ENCODE results near the gene IL16. TPM values are rescaled to one million over a fixed set of nuclear protein-coding genes. Genes with fewer than 3 reads are reported as not detected.

Gene IL16
- total RNA-seq, 1 experiment from 2014 or later, result not detected

DNA sequence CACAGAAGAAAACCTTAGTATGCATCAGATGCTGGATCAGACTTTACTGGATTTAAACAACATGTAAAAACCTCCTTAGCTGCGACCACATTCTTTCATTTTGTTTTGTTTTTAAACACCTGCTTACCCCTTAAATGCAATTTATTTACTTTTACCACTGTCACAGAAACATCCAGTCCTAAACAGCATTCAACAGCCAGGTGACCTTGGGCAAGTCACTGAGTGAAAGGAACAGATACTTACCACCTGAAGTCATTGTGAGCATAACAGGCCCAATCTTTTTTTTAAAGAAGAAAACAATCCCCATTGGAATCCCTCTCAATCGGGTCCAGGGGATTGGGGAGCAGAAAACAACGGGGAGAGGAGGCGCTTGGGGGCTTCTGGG, 126.9 kb downstream of the IL16 start:
- peaks cover 14% of the 10 kb centered on the region for H3K36me3 Mint-ChIP-seq (ENCODE audit: insufficient read depth, unreplicated experiment)
- H3K4me1 Mint-ChIP-seq (ENCODE audit: low read depth, unreplicated experiment), result peaks cover 11% of the 10 kb centered on the region
- no peak for DNase-seq
- intact Hi-C loops (cut with micrococcal nuclease; ENCODE audit: unreplicated experiment), result no loop called here
- TF ChIP-seq, protein P1, sequence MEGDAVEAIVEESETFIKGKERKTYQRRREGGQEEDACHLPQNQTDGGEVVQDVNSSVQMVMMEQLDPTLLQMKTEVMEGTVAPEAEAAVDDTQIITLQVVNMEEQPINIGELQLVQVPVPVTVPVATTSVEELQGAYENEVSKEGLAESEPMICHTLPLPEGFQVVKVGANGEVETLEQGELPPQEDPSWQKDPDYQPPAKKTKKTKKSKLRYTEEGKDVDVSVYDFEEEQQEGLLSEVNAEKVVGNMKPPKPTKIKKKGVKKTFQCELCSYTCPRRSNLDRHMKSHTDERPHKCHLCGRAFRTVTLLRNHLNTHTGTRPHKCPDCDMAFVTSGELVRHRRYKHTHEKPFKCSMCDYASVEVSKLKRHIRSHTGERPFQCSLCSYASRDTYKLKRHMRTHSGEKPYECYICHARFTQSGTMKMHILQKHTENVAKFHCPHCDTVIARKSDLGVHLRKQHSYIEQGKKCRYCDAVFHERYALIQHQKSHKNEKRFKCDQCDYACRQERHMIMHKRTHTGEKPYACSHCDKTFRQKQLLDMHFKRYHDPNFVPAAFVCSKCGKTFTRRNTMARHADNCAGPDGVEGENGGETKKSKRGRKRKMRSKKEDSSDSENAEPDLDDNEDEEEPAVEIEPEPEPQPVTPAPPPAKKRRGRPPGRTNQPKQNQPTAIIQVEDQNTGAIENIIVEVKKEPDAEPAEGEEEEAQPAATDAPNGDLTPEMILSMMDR (IDR thresholded peaks at IDR 0.05; ENCODE audit: unreplicated experiment), result no peak
- TSS peak; percentile 73 for BruUV-seq (replicated peaks)
- peaks cover 10% of the 10 kb centered on the region for H3K27me3 Mint-ChIP-seq (ENCODE audit: unreplicated experiment)
- CTCF ChIA-PET, result interaction anchor here (1.0 kb wide), 1 partner anchor 57 kb away, joined by 14 read pairs; no protein-coding TSS in a partner anchor
- H3K27ac Mint-ChIP-seq (ENCODE audit: unreplicated experiment), result peak overlapping the region; percentile 72
- no peaks in the 10 kb centered on the region for H3K9me3 Mint-ChIP-seq (ENCODE audit: low read depth, unreplicated experiment)
- H3K4me3 Mint-ChIP-seq (ENCODE audit: low read depth, unreplicated experiment), result peak overlapping the region; percentile 89

DNA sequence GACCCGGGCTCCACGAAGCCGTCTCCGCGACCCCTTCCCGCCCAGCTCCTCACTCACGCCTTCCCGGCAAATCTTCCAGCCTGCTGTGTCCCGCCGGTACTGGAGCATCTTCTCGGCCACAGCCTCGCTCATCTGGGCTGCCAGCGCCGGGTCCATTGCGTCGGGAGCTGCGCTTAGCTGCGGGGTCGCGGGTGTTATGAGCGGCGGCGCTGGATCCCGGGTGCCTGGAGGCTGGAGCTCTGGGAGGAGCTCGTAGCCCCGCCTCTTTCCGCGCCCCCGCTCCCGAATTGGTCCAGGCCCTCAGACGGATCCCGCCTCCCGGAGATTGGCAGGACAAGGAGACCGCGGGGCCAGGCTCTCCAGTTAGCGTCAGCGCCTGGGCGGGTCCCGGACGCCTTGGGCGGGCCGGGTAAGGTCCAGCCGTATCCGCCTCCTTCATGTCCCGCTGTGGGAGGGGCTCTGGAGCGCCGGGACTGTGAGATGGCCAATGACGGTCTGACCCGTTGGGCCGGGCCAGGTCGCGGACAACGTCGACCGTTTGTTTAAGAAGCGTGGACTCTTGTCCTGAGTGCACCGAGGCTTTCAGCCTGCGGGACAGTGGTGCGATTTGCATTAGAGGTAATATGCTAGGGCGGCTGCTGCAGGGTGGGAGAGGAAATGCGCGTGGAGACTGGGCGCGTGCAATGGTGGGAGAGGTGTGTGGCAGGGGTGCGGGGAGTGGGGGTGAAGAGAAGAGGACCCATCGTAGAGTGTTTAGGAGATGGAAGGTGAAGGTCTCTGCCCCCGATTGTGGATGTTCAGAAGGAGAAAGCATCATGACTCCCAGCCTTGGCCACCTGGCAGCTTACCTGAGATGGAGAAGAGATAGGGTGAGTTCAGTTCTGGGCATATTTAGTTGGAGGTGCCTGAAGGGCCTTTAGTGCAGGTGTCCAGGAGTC, 127.5 kb downstream of the IL16 start, which contains the start of gene STARD5:
TSS of gene STARD5 (minus strand) at position 198 of the 938 bp plus-strand sequence. CDS start at position 156, 42 bp downstream.
- Mint-ChIP-seq H3K4me1 (ENCODE audit: low read depth, unreplicated experiment) (peaks cover 11% of the 10 kb centered on the region), H3K9me3 (ENCODE audit: low read depth, unreplicated experiment) (no peaks in the 10 kb centered on the region), H3K27me3 (ENCODE audit: unreplicated experiment) (peaks cover 10% of the 10 kb centered on the region), H3K27ac (ENCODE audit: unreplicated experiment) (peak within 1 kb of the TSS; percentile 72), H3K36me3 (ENCODE audit: insufficient read depth, unreplicated experiment) (peaks cover 14% of the 10 kb centered on the region), H3K4me3 (ENCODE audit: low read depth, unreplicated experiment) (peak within 1 kb of the TSS; percentile 89)
- BruUV-seq (replicated peaks), result no TSS peak
- CTCF ChIA-PET, result interaction anchor here (1.0 kb wide), 1 partner anchor 58 kb away, joined by 14 read pairs; no protein-coding TSS in a partner anchor
- TF ChIP-seq, protein P1 (IDR thresholded peaks at IDR 0.05; ENCODE audit: unreplicated experiment), result no peak
- intact Hi-C loops (cut with micrococcal nuclease; ENCODE audit: unreplicated experiment), result no loop called here
- peak; percentile 99 for DNase-seq

DNA sequence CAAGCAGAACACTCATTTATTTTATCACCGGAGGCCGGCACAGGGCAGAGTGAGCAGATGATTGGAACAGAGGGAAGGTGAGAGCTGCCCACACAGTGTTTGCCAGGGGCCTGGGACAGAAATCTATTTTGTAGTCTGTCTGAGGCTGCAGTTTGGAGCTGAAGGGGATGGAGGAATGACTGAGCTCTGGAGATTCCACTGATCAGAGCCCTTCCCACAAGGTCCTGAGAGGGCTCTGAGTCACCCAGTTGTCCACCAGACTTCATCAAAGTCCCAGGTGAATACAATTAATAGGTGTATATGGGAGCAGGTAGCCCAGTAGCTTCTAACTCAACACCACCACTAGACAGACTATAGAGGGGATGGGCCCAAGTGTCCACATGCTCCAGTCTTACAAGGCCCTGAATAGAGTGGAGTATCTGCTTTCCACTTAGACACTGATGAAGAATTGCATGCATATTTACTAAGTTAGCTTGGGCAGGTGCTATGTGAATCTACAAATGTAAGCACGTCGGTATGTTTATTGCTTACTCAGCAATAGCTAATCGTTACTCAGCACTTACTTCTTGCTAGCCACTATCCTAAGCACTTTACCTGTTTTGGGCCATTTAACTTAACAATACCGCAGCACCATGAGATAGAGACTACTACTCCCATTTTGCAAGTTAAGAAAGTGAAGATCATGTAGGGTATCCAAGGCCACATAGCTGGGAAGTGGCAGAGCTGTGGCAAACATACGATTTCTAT, 130.0 kb downstream of the IL16 start:
- no TSS peak for BruUV-seq (replicated peaks)
- H3K27me3 Mint-ChIP-seq (ENCODE audit: unreplicated experiment), result peaks cover 13% of the 10 kb centered on the region
- intact Hi-C loops (cut with micrococcal nuclease; ENCODE audit: unreplicated experiment), result no loop called here
- no peak overlapping the region for H3K27ac Mint-ChIP-seq (ENCODE audit: unreplicated experiment)
- no peak overlapping the region for H3K4me3 Mint-ChIP-seq (ENCODE audit: low read depth, unreplicated experiment)
- peaks cover 14% of the 10 kb centered on the region for H3K36me3 Mint-ChIP-seq (ENCODE audit: insufficient read depth, unreplicated experiment)
- DNase-seq, result no peak
- peaks cover 11% of the 10 kb centered on the region for H3K4me1 Mint-ChIP-seq (ENCODE audit: low read depth, unreplicated experiment)
- CTCF ChIA-PET, result no interaction called here
- TF ChIP-seq, protein P1 (IDR thresholded peaks at IDR 0.05; ENCODE audit: unreplicated experiment), result no peak
- no peaks in the 10 kb centered on the region for H3K9me3 Mint-ChIP-seq (ENCODE audit: low read depth, unreplicated experiment)

DNA sequence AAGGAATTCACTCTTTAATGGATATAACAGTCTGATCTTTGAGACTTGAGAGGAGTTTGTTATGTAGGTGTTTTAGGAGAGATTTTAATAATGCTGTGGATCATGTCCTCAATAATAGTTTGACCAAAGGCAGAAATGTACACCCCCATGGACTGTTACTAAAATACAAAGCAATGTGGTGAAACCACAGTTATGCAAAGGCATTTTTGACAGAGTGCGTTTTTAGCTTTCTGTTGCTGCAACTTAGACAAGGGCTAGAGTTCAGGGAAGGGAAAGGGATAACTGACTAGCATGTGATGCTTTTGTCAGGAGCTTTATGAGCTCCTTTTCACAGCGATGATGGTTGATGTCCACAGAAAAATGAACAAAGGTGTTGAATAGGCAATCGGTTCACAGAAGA, 130.8 kb downstream of the IL16 start:
- Mint-ChIP-seq H3K4me3 (ENCODE audit: low read depth, unreplicated experiment) (no peak overlapping the region), H3K27me3 (ENCODE audit: unreplicated experiment) (peaks cover 22% of the 10 kb centered on the region), H3K4me1 (ENCODE audit: low read depth, unreplicated experiment) (peaks cover 11% of the 10 kb centered on the region), H3K36me3 (ENCODE audit: insufficient read depth, unreplicated experiment) (peaks cover 14% of the 10 kb centered on the region), H3K9me3 (ENCODE audit: low read depth, unreplicated experiment) (no peaks in the 10 kb centered on the region), H3K27ac (ENCODE audit: unreplicated experiment) (no peak overlapping the region)
- intact Hi-C loops (cut with micrococcal nuclease; ENCODE audit: unreplicated experiment), result no loop called here
- no TSS peak for BruUV-seq (replicated peaks)
- TF ChIP-seq, protein P1 (IDR thresholded peaks at IDR 0.05; ENCODE audit: unreplicated experiment), result no peak
- CTCF ChIA-PET, result no interaction called here
- no peak for DNase-seq
